ENCODE data around the gene AGAP2.
"Not testable (repeated sequence)": the region's sequence is repeated elsewhere in the genome, so short reads cannot be mapped to it uniquely, and the experiment has no call there.

The AGAP2 gene

GRCh38 chr12:57694459-57695019, 44.0 kb downstream of the AGAP2 start:
- DNase-seq (ENCODE audit: low read depth) = no peak
- no peak for TF ChIP-seq CTCF (conservative IDR thresholded peaks at IDR 0.05; ENCODE audit: low read length)
- H3K4me3 ChIP-seq (ENCODE audit: low read length) = peak overlapping the region; percentile 99

- DNase-seq (ENCODE audit: low read depth) = peak; percentile 100
- peak within 1 kb of the TSS; percentile 99 for H3K4me3 ChIP-seq (ENCODE audit: low read length)
- peak; percentile 75 for TF ChIP-seq CTCF (conservative IDR thresholded peaks at IDR 0.05; ENCODE audit: low read length)
Measured at GRCh38 chr12:57693659-57694458, 44.7 kb downstream of the AGAP2 start, which contains the start of gene OS9. OS9 (plus strand) TSS chr12:57694132; CDS start chr12:57694162, 30 bp downstream.

- peak overlapping the region; percentile 3 for H3K4me3 ChIP-seq (ENCODE audit: low read length)
- no peak for DNase-seq (ENCODE audit: low read depth)
- no peak for TF ChIP-seq CTCF (conservative IDR thresholded peaks at IDR 0.05; ENCODE audit: low read length)
Measured at GRCh38 chr12:57693317-57693658, 45.3 kb downstream of the AGAP2 start.

- no peak for DNase-seq (ENCODE audit: low read depth)
- TF ChIP-seq CTCF (conservative IDR thresholded peaks at IDR 0.05; ENCODE audit: low read length) = no peak
- H3K4me3 ChIP-seq (ENCODE audit: low read length) = no peak overlapping the region
Measured at GRCh38 chr12:57692500-57692899, 46.0 kb downstream of the AGAP2 start.

GRCh38 chr12:57688931-57689330, 49.6 kb downstream of the AGAP2 start:
- no peak for DNase-seq (ENCODE audit: low read depth)
- H3K4me3 ChIP-seq (ENCODE audit: low read length) = no peak overlapping the region
- no peak for TF ChIP-seq CTCF (conservative IDR thresholded peaks at IDR 0.05; ENCODE audit: low read length)

GRCh38 chr12:57687862-57688261, 50.7 kb downstream of the AGAP2 start:
- no peak for DNase-seq (ENCODE audit: low read depth)
- no peak overlapping the region for H3K4me3 ChIP-seq (ENCODE audit: low read length)
- no peak for TF ChIP-seq CTCF (conservative IDR thresholded peaks at IDR 0.05; ENCODE audit: low read length)

- no peak for TF ChIP-seq CTCF (conservative IDR thresholded peaks at IDR 0.05; ENCODE audit: low read length)
- no peak overlapping the region for H3K4me3 ChIP-seq (ENCODE audit: low read length)
- DNase-seq (ENCODE audit: low read depth) = no peak
Measured at GRCh38 chr12:57679697-57680096, 58.8 kb downstream of the AGAP2 start.

GRCh38 chr12:57677947-57678346, 60.6 kb downstream of the AGAP2 start:
- not testable (repeated sequence) for H3K4me3 ChIP-seq (ENCODE audit: low read length); DNase-seq (ENCODE audit: low read depth)
